Cardiac septum (tissue), 1 donor: ENCODE results near the gene MN1. TPM values are rescaled to one million over a fixed set of nuclear protein-coding genes. Genes with fewer than 3 reads are reported as not detected.

Source experiments
- DNase-seq: peaks from one replicate; pipeline ENCODE4 v3.0.0-alpha.2; 2020; ENCODE audit warnings: low spot score
- intact Hi-C: fragments of 100-400 bp; cut with DNase I; formaldehyde crosslinking; loops from one replicate; pipeline ENCODE4 v1.14.0; 2022
- total RNA-seq: library from RNA; stranded (reverse); fragmentation: NEBNext Ultra II Directional; extraction: Animal tissue kit (Norgen Biotek cat#: 25700); gene quantifications from one replicate; pipeline ENCODE4 v1.2.1, GENCODE V29; 2021
- donor health status: DM: no; HTN: no; CAD: no.

The MN1 gene
- total RNA-seq, 1 donor from 2014 or later, result 6.4 TPM

GRCh38 chr22:27790376-27791158 lies 11.0 kb downstream of the MN1 start:
- no peak for DNase-seq

GRCh38 chr22:27788500-27789288 lies 12.9 kb downstream of the MN1 start:
- no peak for DNase-seq
- intact Hi-C loops, result no loop called here

More at GRCh38 chr22:27790376-27791158, 11.0 kb downstream of the MN1 start:
- intact Hi-C loops, result no loop called here

GRCh38 chr22:27786965-27787364 lies 14.6 kb downstream of the MN1 start:
- intact Hi-C loops, result no loop called here
- DNase-seq, result no peak

GRCh38 chr22:27786291-27786932 lies 15.1 kb downstream of the MN1 start:
- no peak for DNase-seq
- intact Hi-C loops, result no loop called here

GRCh38 chr22:27785831-27786230 lies 15.7 kb downstream of the MN1 start:
- intact Hi-C loops, result no loop called here
- no peak for DNase-seq

- intact Hi-C loops, result no loop called here
Observed at GRCh38 chr22:27784120-27784475, 17.5 kb downstream of the MN1 start.

GRCh38 chr22:27783436-27784119 lies 18.0 kb downstream of the MN1 start:
- DNase-seq, result no peak
- intact Hi-C loops, result no loop called here

More at GRCh38 chr22:27784120-27784475, 17.5 kb downstream of the MN1 start:
- DNase-seq, result no peak

GRCh38 chr22:27782088-27782487 lies 19.5 kb downstream of the MN1 start:
- intact Hi-C loops, result no loop called here
- no peak for DNase-seq

- DNase-seq, result no peak
- intact Hi-C loops, result no loop called here
Observed at GRCh38 chr22:27780161-27780575, 21.4 kb downstream of the MN1 start.

- no peak for DNase-seq
Observed at GRCh38 chr22:27779643-27780042, 21.9 kb downstream of the MN1 start.

GRCh38 chr22:27778294-27779090 lies 23.1 kb downstream of the MN1 start:
- intact Hi-C loops, result loop anchor here (5.0 kb wide), 1 partner anchor 51 kb away; no protein-coding TSS in a partner anchor

More at GRCh38 chr22:27779643-27780042, 21.9 kb downstream of the MN1 start:
- intact Hi-C loops, result loop anchor here (5.0 kb wide), 1 partner anchor 52 kb away; no protein-coding TSS in a partner anchor

GRCh38 chr22:27777128-27777527 lies 24.4 kb downstream of the MN1 start:
- intact Hi-C loops, result loop anchor here (5.0 kb wide), 1 partner anchor 50 kb away; no protein-coding TSS in a partner anchor
- no peak for DNase-seq

More at GRCh38 chr22:27778294-27779090, 23.1 kb downstream of the MN1 start:
- no peak for DNase-seq

GRCh38 chr22:27776650-27776958 lies 25.0 kb downstream of the MN1 start:
- DNase-seq, result no peak
- intact Hi-C loops, result loop anchor here (5.0 kb wide), 1 partner anchor 49 kb away; no protein-coding TSS in a partner anchor

GRCh38 chr22:27775758-27776649 lies 25.6 kb downstream of the MN1 start:
- intact Hi-C loops, result loop anchor here (5.0 kb wide), 1 partner anchor 49 kb away; no protein-coding TSS in a partner anchor

GRCh38 chr22:27775087-27775698 lies 26.4 kb downstream of the MN1 start:
- intact Hi-C loops, result loop anchor here (5.0 kb wide), 1 partner anchor 48 kb away; no protein-coding TSS in a partner anchor
- no peak for DNase-seq

More at GRCh38 chr22:27775758-27776649, 25.6 kb downstream of the MN1 start:
- no peak for DNase-seq

- intact Hi-C loops, result no loop called here
- DNase-seq, result no peak
Observed at GRCh38 chr22:27774200-27774599, 27.4 kb downstream of the MN1 start.

GRCh38 chr22:27772984-27773498 lies 28.5 kb downstream of the MN1 start:
- DNase-seq, result no peak
- intact Hi-C loops, result no loop called here
